Hematopoietic multipotent progenitor cell treated with erythropoietin and hydrocortisone succinate and interleukin-3 and kit ligand, for 15 days (in vitro differentiated cells): ENCODE data around the gene DCUN1D2.

ENCODE experiments used
- DNase-seq: peaks from one replicate; pipeline ENCODE4 v3.0.0-alpha.2; 2015; ENCODE audit warnings: low spot score

DCUN1D2 gene

DNA sequence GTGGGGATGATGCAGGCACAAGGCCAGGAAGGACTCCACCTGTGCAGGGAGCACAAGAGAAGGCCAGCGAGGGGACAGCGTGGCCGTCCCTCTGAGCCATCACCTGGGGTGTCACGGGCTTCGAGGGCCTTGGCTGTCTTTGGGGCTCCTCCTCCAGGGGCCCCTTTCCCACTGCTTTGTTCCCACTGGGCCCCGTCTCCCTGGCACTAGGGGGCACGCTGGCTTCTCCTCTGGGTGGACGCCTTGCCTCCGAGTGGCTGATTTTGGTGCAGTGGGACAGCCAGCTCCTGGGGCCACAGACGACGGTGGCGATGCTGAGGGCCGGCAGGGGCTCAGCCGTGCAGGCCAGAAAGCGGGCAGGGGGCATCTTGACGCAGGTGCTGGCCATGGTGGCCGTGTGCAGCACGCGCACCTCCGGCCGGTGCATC lies 83.4 kb downstream of the DCUN1D2 start:
- no peak for DNase-seq

DNA sequence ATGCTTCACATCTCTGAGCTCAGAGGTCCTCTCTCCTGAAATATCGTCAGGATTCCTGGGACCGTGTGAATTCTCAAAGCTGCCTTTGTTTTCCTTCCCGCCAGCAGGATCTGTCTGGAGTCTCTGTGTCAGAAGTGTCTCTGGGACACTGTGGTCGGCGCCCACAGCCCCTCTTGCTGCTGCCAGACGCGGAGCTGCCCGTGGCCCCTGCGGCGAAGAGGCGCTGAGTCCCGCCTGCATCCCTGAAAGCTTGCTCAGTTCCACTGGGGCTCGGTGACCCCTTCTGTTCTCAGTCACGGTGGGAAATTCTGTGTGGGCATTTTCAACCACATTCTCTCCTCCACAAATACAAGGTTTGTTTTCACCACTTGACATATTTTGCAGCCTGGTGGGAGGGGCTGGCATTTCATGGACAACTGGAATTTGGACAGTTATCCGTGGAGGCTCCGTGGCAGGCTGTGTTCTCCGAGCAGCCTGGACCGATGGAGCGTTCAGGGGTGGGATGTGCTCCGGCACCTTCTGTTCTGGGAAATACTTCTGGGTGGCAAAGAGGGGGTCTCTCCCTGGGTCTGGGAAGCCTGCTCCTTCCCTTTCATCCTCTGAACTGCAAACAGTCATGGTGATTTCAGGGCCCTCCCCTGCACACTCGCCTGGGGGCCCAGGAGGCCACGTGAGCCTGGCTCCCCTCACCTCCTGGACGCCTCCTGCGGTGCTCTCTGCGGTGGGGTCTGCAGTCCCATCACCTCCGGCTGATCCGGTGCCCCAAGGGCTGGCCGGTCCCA lies 84.0 kb downstream of the DCUN1D2 start:
- DNase-seq: no peak
